ENCODE data around the gene SCFD1.

The SCFD1 gene

DNA sequence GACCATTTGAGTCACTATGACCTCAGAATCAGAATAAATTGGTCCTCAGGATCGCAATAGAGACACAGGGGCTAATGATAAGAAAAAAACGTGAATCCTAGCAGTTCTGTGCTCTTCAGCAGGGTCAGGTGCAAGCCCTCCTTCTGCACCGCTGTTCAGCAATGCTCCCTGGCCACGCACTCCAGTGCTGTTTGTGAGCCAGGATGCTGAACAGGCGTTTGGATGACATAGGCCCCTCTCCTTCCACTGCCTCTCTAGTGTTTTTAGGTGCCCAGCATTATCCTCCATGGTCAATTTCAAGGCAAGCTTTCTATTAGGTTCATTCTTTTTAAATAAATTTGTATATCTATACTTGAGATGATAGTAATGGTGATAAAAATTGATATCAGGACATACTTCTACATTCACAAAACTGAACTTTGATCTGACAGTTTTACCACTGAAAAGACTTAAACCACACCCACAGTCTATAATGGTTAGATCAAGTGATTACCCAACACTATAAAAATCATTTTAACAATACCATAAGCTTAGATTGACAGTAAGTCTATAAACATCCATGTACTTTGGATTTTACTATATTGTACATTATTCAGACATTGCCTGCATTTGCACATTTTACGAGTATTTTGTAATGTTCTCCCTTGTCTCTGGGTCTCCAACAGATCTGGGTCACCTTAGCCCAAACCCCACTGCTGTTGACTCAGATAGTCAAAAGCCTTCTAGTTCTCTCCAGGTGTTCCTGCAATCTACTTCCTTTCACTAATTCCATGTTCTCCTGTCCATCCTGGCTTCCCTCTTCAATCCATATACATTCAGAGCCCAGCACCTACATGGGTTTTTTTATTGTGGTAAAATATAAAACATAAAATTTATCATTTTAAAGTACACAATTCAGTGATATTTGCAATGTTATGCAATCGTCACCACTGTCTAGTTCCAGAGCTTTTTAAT, 137.3 kb downstream of the SCFD1 start:
- DNase-seq = no peak

GRCh38 chr14:30763891-30764290, 141.8 kb downstream of the SCFD1 start:
- no peak for DNase-seq

GRCh38 chr14:30767624-30768023, 145.5 kb downstream of the SCFD1 start:
- DNase-seq = no peak

DNA sequence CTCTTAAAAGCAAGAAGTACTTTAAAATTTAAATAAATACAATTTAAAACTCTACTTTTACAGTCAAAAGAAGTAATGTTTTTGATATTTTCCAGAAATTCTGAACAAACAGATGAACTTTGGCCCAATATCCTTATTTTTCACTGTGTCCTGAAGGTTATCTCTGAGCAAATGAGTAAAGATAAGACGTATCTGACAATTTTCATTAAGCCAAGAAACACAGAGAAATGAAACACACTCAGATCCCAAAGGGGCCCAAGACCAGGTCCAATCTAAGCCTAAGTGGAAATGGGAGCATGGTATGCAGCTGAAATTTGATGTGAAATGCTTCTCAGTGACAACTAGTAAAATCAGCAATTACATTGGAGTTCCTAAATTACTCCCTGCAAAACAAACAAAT, 146.7 kb downstream of the SCFD1 start:
- DNase-seq = no peak

- no peak for DNase-seq
Observed at GRCh38 chr14:30770376-30770775, 148.3 kb downstream of the SCFD1 start.

DNA sequence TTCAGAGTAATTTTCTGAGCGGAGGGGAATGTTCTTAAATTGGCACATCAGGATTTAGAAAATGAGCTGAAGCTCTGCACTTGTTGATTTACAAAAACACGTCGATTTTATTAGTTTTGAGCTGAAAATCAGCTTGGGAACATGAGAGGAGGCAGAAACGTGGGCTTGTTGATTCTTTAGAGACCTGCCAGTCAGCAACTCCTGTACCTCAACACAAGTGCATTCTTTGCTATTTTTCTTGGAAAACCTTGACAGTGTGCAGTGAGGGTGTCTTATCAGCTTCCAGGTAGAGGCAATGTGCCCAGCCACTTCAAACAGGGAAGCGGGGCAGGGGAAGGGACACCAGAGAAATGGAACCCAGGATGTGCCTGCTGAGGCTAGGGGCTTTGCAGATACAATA, 149.5 kb downstream of the SCFD1 start:
- no peak for DNase-seq

- no peak for DNase-seq
Observed at GRCh38 chr14:30779210-30779609, 157.1 kb downstream of the SCFD1 start.

Measured in SHP77 (cell line).